GM10248 (cell line): ENCODE measurements around the gene ACTG1.

Experiments used
- CTCF ChIA-PET: fragments of 300-600 bp; sonication (Branson Sonifier 250); formaldehyde crosslinking; extraction: SDS; loops from one replicate; lab custom pipeline; 2021; ENCODE audit warnings: antibody characterized with exemption; lab: Yijun Ruan, JAX
- POLR2A ChIA-PET: fragments of 350-650 bp; sonication (Branson Sonifier 250); formaldehyde crosslinking; extraction: SDS; loops from one replicate; lab custom pipeline; 2020; ENCODE audit warnings: antibody characterized with exemption; lab: Yijun Ruan, JAX
- DNase-seq: peaks from one replicate; pipeline ENCODE4 v3.0.0; 2012; ENCODE audit errors: extremely low spot score
- TF ChIP-seq, protein P1 (sequence below): IDR thresholded peaks from 2 replicates; pipeline ENCODE4 v1.5.1; 2012; ENCODE audit warnings: mild to moderate bottlenecking, low read depth; ENCODE audit errors: extremely low read depth, missing control alignments, control extremely low read depth

Gene ACTG1

DNA sequence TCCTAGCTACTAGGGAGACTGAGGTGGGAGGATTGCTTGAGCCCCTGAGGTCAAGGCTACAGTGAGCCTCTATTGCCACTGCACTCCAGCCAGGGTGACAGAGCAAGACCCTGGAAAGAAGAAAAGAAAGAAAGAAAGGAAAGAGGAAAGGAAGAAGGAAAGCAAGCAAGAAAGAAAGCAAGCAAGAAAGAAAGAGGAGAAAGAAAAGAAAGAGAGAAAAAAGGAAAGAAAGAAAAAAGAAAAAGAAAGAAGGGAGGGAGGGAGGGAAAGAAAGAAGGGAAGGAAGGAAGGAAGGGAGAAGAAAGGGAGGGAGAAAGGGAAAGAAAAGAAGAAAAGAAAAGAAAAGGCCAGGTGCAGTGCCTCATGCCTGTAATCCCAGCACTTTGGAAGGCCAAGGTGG lies 9.0 kb downstream of the ACTG1 start:
- POLR2A ChIA-PET, result interaction anchor here (1.0 kb wide), 1 partner anchor 13 kb away, joined by 3 read pairs; no protein-coding TSS in a partner anchor
- TF ChIP-seq, protein P1, sequence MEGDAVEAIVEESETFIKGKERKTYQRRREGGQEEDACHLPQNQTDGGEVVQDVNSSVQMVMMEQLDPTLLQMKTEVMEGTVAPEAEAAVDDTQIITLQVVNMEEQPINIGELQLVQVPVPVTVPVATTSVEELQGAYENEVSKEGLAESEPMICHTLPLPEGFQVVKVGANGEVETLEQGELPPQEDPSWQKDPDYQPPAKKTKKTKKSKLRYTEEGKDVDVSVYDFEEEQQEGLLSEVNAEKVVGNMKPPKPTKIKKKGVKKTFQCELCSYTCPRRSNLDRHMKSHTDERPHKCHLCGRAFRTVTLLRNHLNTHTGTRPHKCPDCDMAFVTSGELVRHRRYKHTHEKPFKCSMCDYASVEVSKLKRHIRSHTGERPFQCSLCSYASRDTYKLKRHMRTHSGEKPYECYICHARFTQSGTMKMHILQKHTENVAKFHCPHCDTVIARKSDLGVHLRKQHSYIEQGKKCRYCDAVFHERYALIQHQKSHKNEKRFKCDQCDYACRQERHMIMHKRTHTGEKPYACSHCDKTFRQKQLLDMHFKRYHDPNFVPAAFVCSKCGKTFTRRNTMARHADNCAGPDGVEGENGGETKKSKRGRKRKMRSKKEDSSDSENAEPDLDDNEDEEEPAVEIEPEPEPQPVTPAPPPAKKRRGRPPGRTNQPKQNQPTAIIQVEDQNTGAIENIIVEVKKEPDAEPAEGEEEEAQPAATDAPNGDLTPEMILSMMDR, result no peak
- no peak for DNase-seq
- CTCF ChIA-PET, result no interaction called here

DNA sequence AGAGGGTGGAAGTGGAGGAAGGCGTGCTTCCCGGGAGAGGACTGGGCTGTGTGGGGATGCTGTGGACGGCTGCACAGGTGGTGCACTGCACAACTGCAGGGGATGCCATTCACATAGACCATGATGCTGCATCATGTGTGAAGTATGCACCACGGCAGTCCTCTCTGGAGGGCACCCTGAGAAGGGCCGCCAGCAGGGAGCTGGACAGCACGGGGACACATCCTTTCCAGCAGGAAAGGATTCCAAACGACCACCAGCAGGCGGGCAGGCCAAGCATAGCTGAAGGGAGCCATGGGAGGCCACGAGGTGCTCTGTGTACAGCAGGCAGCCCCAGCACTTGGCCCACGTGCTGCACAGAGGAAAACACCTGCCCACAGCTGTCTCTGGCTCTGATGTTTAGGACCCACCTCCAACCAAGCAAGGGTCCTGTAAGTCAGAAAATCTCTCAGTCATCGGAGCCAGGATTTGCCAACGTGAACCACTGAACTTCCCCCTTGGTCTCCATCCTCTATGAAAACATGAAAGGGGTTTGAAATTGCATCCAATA lies 10.1 kb downstream of the ACTG1 start:
- DNase-seq, result no peak
- CTCF ChIA-PET, result no interaction called here
- TF ChIP-seq, protein P1, result no peak
- POLR2A ChIA-PET, result interaction anchor here (1.0 kb wide), 1 partner anchor 14 kb away, joined by 3 read pairs; no protein-coding TSS in a partner anchor

DNA sequence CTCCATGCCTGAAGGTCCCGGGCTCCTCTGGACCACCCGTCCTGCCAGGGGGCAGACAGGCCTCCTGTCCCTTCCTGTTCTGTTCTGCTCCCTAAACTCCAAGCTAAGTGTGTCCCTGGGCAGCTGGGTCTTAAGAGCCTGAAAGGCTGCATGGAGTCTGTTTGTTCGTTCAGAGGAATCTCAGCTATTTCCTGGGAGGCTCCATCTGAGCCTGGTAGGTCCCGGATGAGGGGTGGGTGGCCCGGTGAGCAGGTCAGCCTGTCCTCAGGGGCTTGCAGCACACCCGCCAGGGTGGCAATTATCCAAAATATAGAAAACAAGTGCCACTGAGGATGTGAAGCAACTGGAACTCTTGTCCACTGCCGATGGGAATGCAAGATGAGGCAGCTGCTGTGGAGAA lies 12.6 kb downstream of the ACTG1 start:
- CTCF ChIA-PET, result no interaction called here
- TF ChIP-seq, protein P1, result no peak
- POLR2A ChIA-PET, result interaction anchor here (0.9 kb wide), 1 partner anchor 11 kb away, joined by 3 read pairs; no protein-coding TSS in a partner anchor
- no peak for DNase-seq

DNA sequence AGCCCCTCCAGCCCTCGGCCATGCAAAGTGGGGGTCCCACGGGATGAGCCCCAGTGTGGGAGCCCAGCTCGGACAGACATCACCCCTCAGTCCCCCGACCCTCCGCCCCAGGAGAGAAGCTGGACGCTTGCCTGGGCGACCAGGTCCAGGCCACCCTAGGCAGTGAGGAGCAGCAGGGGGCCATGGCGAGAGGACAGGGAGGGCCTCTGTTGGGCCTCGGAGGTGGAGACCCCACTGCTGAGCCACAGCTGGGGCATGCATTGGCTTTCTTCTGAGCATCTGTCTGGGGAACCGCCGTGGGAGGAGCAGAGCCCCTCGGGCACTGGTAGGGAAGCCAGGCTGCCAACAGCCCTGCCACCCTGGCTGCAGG lies 13.0 kb downstream of the ACTG1 start:
- ChIA-PET POLR2A (interaction anchor here (0.9 kb wide), 1 partner anchor 12 kb away, joined by 3 read pairs; no protein-coding TSS in a partner anchor), CTCF (no interaction called here)
- no peak for DNase-seq
- TF ChIP-seq, protein P1, result no peak

DNA sequence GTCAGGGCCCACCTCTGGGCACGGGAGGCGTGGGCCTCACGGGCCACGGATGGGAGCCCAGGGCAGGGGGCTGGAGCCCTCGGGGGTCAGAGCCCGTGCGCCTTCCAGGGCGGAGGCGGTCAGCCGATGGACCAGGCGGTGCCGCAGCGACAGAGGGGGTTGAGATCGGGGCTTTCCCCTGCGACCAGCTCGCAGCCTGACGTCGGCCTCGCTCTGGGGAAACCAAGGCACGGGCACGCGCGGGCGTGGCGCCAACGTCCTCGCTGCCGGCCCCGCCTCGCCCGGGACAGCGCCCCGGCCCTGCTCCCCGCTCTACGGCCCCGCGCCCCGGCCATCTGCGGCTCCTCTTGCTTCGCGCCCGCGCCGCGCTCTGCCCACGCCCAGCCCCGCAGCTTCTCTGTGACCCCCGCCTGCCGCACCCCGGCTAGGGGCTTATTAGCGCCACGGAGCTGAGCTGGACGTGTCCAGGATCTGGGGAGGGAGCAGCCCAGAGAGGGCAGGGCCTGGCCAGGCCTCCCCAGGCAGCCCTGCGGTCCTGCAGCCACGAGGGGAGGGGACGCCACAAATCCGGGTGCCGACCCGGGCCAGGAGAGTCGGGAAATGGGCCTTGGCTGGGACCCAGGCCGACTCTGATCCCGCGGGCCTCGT lies 13.5 kb downstream of the ACTG1 start:
- TF ChIP-seq, protein P1, result no peak
- DNase-seq, result no peak
- CTCF ChIA-PET, result interaction anchor here (1.5 kb wide), 1 partner anchor 15 kb away, joined by 4 read pairs; no protein-coding TSS in a partner anchor
- POLR2A ChIA-PET, result interaction anchor here (1.0 kb wide), 1 partner anchor 8 kb away, joined by 3 read pairs; no protein-coding TSS in a partner anchor

DNA sequence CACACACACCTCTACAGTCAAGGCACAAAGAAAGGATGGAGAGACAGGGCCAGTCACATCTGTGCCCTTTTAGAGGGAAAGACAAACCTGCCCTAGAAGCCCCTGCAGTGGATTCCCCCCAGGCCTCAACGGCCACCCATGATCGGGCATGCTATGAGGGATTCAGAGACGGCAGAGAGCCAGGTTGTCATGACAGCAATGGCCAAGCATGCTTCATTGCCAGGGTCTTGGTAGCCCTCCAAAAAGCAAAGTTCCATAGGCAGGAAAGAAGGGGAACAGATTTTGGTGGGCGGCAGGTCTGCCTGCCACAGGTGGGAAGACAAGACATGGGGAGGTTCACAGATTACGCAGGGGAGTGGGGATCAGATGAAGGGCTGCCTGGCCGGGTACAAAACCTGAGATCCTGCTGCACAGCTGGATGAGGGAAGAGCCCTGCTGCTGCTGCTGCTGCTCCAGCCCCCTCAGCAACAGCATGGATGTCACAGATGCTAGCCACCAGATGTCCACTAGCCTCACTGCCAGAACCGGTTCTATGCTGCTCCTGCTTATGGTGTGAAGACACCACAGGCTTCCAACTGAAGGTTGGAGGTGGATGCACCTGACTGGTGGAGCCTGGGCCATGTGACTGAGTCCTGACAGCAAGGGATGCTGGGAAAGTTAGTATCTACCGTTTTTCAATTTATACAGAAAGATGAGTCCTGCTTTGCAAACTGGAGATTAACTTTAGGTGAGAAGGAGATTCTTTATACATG lies 17.8 kb downstream of the ACTG1 start:
- POLR2A ChIA-PET, result interaction anchor here (0.7 kb wide), 1 partner anchor 114 kb away, joined by 4 read pairs; no protein-coding TSS in a partner anchor
- CTCF ChIA-PET, result interaction anchor here (1.0 to 1.4 kb wide), 2 partner anchors 10 to 106 kb away, joined by 4 to 6 read pairs; no protein-coding TSS in a partner anchor
- no peak for DNase-seq
- TF ChIP-seq, protein P1, result no peak
